OCI-LY3 (cell line): Measurements from ENCODE around the gene CD200.

Experiments used
- CTCF ChIP-seq: fragments of 200-600, 300-600 bp; sonication (generic); IDR thresholded peaks from 2 replicates; pipeline ENCODE4 v1.5.1; 2014; ENCODE audit warnings: antibody characterized with exemption, low read length, low read depth
- EZH2phosphoT487 ChIP-seq: fragments of 200-600 bp; shearing (Covaris generic); IDR thresholded peaks from 2 replicates; pipeline ENCODE4 v1.6.1; 2018; ENCODE audit warnings: antibody characterized with exemption, mixed run types, low read depth

- no peak for TF ChIP-seq EZH2phosphoT487
- no peak for TF ChIP-seq CTCF
Observed at GRCh38 chr3:112357930-112358780, 25.2 kb downstream of the CD200 start.
